Left ventricle myocardium inferior (tissue), 1 donor: ENCODE data around the gene DNAJB8. TPM values are rescaled to one million over a fixed set of nuclear protein-coding genes. Genes with fewer than 3 reads are reported as not detected.

Experiments used
- DNase-seq: peaks from one replicate; pipeline ENCODE4 v3.0.0-alpha.2; 2020
- H3K27ac ChIP-seq: fragments of 200-600 bp; replicated peaks from 2 replicates; pipeline ENCODE4 v1.8.0; 2021
- H3K27me3 ChIP-seq: fragments of 200-600 bp; 2 replicates; pipeline ENCODE4 v1.8.0; 2021; ENCODE audit warnings: low read depth
- H3K36me3 ChIP-seq: fragments of 200-600 bp; 2 replicates; pipeline ENCODE4 v1.8.0; 2021
- H3K4me1 ChIP-seq: fragments of 200-600 bp; 2 replicates; pipeline ENCODE4 v1.8.0; 2021
- H3K4me3 ChIP-seq: fragments of 200-600 bp; 2 replicates; pipeline ENCODE4 v1.8.0; 2021; ENCODE audit warnings: mild to moderate bottlenecking, moderate library complexity
- H3K9me3 ChIP-seq: fragments of 200-600 bp; replicated peaks from 2 replicates; pipeline ENCODE4 v1.8.0; 2021
- intact Hi-C: fragments of 100-400 bp; cut with micrococcal nuclease; formaldehyde crosslinking; loops from one replicate; pipeline ENCODE4 v1.11.0; 2022
- total RNA-seq: library from RNA; stranded (reverse); fragmentation: NEBNext Ultra II Directional; extraction: Animal tissue kit (Norgen Biotek cat#: 25700); gene quantifications from one replicate; pipeline ENCODE4 v1.2.1, GENCODE V29; 2021
- TF ChIP-seq, protein P1 (sequence below): fragments of 200-600 bp; IDR thresholded peaks from 2 replicates; pipeline ENCODE4 v1.8.0; 2021; ENCODE audit warnings: antibody characterized with exemption, mild to moderate bottlenecking, borderline replicate concordance
- donor health status: DM: no; HTN: yes; CAD: no; lungs with severe emphysema.

Gene DNAJB8
- total RNA-seq, 1 donor from 2014 or later = not detected

GRCh38 chr3:128472449-128473179 is 5.9 kb upstream of the DNAJB8 start:
- Histone ChIP-seq H3K27ac (no peak overlapping the region), H3K36me3 (no peaks in the 10 kb centered on the region), H3K4me1 (no peaks in the 10 kb centered on the region), H3K9me3 (no peaks in the 10 kb centered on the region), H3K27me3 (peaks cover 84% of the 10 kb centered on the region), H3K4me3 (no peak overlapping the region)
- no peak for DNase-seq
- TF ChIP-seq, protein P1, sequence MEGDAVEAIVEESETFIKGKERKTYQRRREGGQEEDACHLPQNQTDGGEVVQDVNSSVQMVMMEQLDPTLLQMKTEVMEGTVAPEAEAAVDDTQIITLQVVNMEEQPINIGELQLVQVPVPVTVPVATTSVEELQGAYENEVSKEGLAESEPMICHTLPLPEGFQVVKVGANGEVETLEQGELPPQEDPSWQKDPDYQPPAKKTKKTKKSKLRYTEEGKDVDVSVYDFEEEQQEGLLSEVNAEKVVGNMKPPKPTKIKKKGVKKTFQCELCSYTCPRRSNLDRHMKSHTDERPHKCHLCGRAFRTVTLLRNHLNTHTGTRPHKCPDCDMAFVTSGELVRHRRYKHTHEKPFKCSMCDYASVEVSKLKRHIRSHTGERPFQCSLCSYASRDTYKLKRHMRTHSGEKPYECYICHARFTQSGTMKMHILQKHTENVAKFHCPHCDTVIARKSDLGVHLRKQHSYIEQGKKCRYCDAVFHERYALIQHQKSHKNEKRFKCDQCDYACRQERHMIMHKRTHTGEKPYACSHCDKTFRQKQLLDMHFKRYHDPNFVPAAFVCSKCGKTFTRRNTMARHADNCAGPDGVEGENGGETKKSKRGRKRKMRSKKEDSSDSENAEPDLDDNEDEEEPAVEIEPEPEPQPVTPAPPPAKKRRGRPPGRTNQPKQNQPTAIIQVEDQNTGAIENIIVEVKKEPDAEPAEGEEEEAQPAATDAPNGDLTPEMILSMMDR = no peak
- intact Hi-C loops = no loop called here

DNA sequence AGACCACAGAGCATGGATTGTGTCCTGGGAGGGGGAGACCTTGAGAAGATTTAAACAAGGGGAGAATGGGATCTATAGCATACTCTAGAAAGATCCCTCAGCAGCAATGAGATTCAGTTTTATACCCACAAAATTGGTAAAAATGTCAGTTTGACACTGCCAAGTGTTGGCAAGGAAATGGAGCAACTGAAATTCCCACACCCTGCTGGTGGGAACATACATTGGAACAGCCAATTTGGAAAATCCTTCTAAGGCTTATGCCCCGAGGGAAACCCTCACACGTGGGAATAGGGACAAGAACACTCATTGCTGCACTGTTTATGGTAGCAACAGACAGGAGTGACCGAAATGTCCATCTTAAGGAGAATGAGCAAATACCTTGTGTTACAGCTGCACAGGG is 5.0 kb upstream of the DNAJB8 start:
- no peaks in the 10 kb centered on the region for H3K36me3 ChIP-seq
- no peak overlapping the region for H3K4me3 ChIP-seq
- H3K27me3 ChIP-seq = peaks cover 84% of the 10 kb centered on the region
- no peak overlapping the region for H3K27ac ChIP-seq
- intact Hi-C loops = no loop called here
- no peaks in the 10 kb centered on the region for H3K9me3 ChIP-seq
- no peak for DNase-seq
- TF ChIP-seq, protein P1 = no peak
- H3K4me1 ChIP-seq = no peaks in the 10 kb centered on the region

DNA sequence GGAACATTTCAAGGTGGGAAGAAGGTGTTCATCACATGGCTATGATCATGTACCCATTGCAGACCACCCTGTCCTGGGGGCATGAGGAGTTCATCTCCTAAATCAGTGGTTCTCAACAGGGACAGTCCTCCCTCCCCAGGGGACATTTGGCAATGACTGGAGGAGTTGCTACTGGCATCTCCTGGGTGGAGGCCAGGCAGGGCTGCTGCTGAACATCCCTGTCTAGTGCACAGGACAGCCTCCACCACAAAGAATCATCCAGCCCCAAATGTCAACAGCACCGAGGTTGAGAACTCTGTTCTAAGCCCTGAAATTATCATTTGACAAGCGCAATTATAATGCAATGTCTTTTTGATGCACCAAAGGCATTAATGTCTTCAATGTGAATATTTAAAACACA is 4.4 kb upstream of the DNAJB8 start:
- H3K27me3 ChIP-seq = peaks cover 84% of the 10 kb centered on the region
- DNase-seq = no peak
- H3K36me3 ChIP-seq = no peaks in the 10 kb centered on the region
- H3K4me3 ChIP-seq = no peak overlapping the region
- no peaks in the 10 kb centered on the region for H3K9me3 ChIP-seq
- intact Hi-C loops = no loop called here
- no peak overlapping the region for H3K27ac ChIP-seq
- no peaks in the 10 kb centered on the region for H3K4me1 ChIP-seq
- TF ChIP-seq, protein P1 = no peak

DNA sequence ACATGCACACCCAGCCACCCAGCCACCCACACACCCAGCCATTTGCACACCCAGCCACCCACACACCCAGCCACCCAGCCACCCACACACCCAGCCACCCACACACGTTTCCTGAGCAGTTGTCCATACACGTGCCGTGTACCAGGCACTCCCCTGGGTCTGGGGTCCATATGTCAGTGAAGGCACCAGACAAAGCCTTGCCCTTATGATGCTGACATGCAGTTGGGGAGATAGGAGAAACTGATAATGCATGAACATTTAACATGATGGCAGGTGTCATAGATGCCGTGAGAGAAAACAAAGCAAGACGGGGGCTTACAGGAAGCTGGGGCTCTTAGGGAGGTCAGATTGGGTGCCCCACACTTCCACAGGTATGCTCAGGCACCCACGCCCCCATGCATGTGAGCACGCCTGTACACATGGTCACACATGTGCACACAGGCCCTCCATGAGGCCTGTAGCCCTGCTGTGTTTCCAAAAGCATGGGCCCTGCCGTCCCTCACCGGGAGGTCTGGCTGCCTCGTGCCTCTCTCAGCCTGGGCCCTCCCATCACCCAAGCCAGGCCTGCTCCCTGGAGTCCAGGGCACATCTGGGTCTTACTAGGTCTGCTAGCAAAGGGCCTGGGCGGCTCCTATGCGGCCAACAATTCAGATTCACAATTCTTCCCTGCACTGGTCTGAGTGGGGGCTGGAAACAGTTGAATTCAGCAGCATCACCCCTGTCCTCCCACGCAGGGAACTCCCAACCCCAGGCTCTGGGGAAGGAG is 3.6 kb upstream of the DNAJB8 start:
- no peak for DNase-seq
- Histone ChIP-seq H3K9me3 (no peaks in the 10 kb centered on the region), H3K36me3 (no peaks in the 10 kb centered on the region), H3K27me3 (peaks cover 83% of the 10 kb centered on the region), H3K27ac (no peak overlapping the region), H3K4me3 (no peak overlapping the region), H3K4me1 (no peaks in the 10 kb centered on the region)
- intact Hi-C loops = no loop called here
- TF ChIP-seq, protein P1 = no peak

DNA sequence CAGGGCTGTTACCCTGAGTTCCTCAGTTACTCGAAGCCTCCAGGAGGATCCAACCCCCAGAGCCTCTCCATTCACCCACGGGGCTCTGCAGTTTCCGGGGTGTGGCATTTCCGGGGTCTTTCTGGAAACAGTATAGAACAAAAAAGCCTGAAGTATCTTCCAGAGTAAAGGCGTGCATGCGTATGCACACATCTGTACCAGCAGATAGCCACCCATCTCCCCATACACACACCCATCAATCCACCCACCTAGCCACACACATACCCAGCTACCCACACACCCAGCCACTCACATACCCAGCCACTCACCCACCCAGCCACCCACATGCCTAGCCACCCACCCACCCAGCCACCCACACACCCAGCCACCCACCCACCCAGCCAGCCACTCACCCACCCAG is 2.9 kb upstream of the DNAJB8 start:
- no peaks in the 10 kb centered on the region for H3K36me3 ChIP-seq
- H3K27ac ChIP-seq = no peak overlapping the region
- DNase-seq = no peak
- peaks cover 82% of the 10 kb centered on the region for H3K27me3 ChIP-seq
- no peaks in the 10 kb centered on the region for H3K9me3 ChIP-seq
- H3K4me3 ChIP-seq = no peak overlapping the region
- H3K4me1 ChIP-seq = peaks cover under 1% of the 10 kb centered on the region
- intact Hi-C loops = no loop called here
- TF ChIP-seq, protein P1 = no peak
